ENCODE results near the gene ZNF302. TPM values are rescaled to one million over a fixed set of nuclear protein-coding genes. Genes with fewer than 3 reads are reported as not detected.

Gene ZNF302
- total RNA-seq, 1 experiment from 2014 or later, result 15.9 TPM

DNA sequence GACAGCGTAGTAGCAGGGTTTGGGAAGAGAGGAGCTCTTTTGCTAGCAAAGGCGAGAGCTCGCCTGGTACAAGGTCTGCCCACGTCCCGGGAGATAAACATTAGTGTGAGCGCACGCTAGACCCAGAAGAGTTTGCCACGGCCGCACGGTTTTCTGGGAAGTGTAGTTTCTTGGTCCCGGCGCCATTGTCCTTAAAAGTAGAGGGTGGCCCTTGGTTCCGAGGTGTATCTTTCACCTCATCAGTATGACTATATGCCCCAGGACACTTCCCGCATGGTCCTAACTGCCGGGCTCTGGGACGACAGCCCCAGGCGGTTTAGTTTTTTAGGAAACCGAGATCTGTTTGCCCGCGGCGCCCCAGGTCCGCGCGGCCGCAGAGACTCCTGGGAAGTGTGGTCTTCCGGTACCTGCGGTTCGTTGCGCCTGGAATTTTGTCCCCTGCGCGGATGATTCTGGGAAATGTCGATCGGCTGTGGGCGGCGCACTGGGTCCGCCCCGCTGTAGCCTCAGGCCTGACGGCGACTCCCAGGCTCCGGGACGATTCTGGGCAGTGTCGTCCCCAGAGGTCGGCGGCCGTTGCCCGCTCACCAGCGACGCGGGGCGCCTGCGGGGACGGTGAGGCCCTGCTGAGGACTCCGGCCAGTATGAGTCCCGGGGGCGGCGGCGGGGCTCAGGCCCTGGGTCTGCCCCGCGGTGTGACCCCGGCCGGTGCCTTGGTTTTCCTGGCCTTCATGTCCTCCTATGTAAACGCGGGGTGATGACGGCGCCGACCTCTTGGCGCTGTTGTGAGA, 56.5 kb downstream of the ZNF302 start, which contains the start of gene ZNF181:
Gene ZNF181 (plus strand): TSS at position 498 of the 791 bp plus-strand sequence. CDS start 795 bp downstream, outside the sequence.
- Histone ChIP-seq H4K20me1 (ENCODE audit: low read length) (no peaks in the 10 kb centered on the region), H3K79me2 (ENCODE audit: low read length) (peaks cover 17% of the 10 kb centered on the region), H3F3A (ENCODE audit: low read length, unreplicated experiment) (no peaks in the 10 kb centered on the region), H3K9me3 (ENCODE audit: low read length) (no peaks in the 10 kb centered on the region), H3K4me1 (ENCODE audit: insufficient read depth, low read length) (no peaks in the 10 kb centered on the region), H3K4me3 (ENCODE audit: low read length) (peak within 1 kb of the TSS; percentile 88), H3K27me3 (ENCODE audit: low read length) (no peaks in the 10 kb centered on the region), H3K4me2 (ENCODE audit: low read length) (peak within 1 kb of the TSS; percentile 95), H2AFZ (ENCODE audit: low read length) (peak within 1 kb of the TSS; percentile 90), H3K36me3 (ENCODE audit: low read depth, low read length) (peaks cover 12% of the 10 kb centered on the region; the same call in 1 of the 2 replicates), H3K9me2 (replicated peaks; ENCODE audit: low read length) (no peaks in the 10 kb centered on the region), H3K27ac (ENCODE audit: low read length) (peak within 1 kb of the TSS; percentile 74), H3K9ac (ENCODE audit: low read length) (peak within 1 kb of the TSS; percentile 93)
- DNase-seq (peak; percentile 79), ATAC-seq (peak; percentile 95)
- ChIA-PET CTCF (no interaction called here), POLR2A (ENCODE audit: unreplicated experiment) (interaction anchor here (0.6 kb wide), 1 partner anchor 57 kb away, joined by 3 read pairs; the partner anchor contains the start of genes SCGB2B2 and ZNF302)
- no TSS peak for BruUV-seq (replicated peaks)
- intact Hi-C loops (cut with micrococcal nuclease), result loop anchor here (2.0 kb wide), 1 partner anchor 57 kb away; the partner anchor contains the start of genes SCGB2B2 and ZNF302
- TF ChIP-seq, protein P1, sequence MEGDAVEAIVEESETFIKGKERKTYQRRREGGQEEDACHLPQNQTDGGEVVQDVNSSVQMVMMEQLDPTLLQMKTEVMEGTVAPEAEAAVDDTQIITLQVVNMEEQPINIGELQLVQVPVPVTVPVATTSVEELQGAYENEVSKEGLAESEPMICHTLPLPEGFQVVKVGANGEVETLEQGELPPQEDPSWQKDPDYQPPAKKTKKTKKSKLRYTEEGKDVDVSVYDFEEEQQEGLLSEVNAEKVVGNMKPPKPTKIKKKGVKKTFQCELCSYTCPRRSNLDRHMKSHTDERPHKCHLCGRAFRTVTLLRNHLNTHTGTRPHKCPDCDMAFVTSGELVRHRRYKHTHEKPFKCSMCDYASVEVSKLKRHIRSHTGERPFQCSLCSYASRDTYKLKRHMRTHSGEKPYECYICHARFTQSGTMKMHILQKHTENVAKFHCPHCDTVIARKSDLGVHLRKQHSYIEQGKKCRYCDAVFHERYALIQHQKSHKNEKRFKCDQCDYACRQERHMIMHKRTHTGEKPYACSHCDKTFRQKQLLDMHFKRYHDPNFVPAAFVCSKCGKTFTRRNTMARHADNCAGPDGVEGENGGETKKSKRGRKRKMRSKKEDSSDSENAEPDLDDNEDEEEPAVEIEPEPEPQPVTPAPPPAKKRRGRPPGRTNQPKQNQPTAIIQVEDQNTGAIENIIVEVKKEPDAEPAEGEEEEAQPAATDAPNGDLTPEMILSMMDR (conservative IDR thresholded peaks at IDR 0.05; ENCODE audit: low read depth, low read length), result no peak
- no peak for TF ChIP-seq EZH2phosphoT487 (IDR thresholded peaks at IDR 0.05; ENCODE audit: borderline replicate concordance, low read length)
- TF ChIP-seq EZH2 (IDR thresholded peaks at IDR 0.05; ENCODE audit: low read length, unreplicated experiment), result no peak

DNA sequence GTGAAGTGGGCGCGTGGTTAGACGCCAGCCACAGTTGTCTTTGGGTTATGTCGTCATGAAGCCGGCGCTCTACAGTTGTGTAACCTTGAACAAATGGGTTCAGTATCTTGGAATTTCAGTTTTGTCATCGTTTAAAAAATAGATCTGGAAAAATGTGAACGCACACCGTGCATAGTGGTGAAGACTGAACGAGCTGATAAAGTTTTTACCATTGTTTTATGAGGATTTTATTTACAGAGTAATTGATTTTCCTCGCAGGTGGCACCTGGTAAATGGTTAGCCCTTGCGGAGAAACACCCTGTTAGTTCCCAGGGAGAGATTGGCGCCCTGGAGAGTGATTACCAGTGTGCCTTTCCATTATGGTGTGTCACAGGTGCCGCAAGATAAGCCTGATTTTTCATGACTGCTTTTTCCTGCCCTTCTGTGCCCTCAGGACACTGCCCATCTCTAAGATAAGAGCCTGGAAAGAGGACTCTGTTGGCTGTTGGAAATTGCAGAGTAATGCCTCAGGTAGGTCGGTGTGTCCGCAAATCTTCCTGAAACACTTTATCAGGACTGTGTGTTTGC, 57.1 kb downstream of the ZNF302 start:
- peak overlapping the region; percentile 88 for H3K4me3 ChIP-seq (ENCODE audit: low read length)
- H3K9ac ChIP-seq (ENCODE audit: low read length), result peak overlapping the region; percentile 93
- H2AFZ ChIP-seq (ENCODE audit: low read length), result peak overlapping the region; percentile 90
- H3K27me3 ChIP-seq (ENCODE audit: low read length), result no peaks in the 10 kb centered on the region
- H3K4me1 ChIP-seq (ENCODE audit: insufficient read depth, low read length), result no peaks in the 10 kb centered on the region
- CTCF ChIA-PET, result no interaction called here
- H3K79me2 ChIP-seq (ENCODE audit: low read length), result peaks cover 17% of the 10 kb centered on the region
- H3F3A ChIP-seq (ENCODE audit: low read length, unreplicated experiment), result no peaks in the 10 kb centered on the region
- BruUV-seq (replicated peaks), result TSS peak; percentile 61
- ATAC-seq (no peak), DNase-seq (peak; percentile 66)
- H3K9me3 ChIP-seq (ENCODE audit: low read length), result no peaks in the 10 kb centered on the region; the same call in 1 of the 2 replicates
- TF ChIP-seq, protein P1 (conservative IDR thresholded peaks at IDR 0.05; ENCODE audit: low read depth, low read length), result no peak
- TF ChIP-seq EZH2 (IDR thresholded peaks at IDR 0.05; ENCODE audit: low read length, unreplicated experiment) (no peak), EZH2phosphoT487 (IDR thresholded peaks at IDR 0.05; ENCODE audit: borderline replicate concordance, low read length) (no peak)
- H3K9me2 ChIP-seq (replicated peaks; ENCODE audit: low read length), result no peaks in the 10 kb centered on the region
- intact Hi-C loops (cut with micrococcal nuclease), result no loop called here
- POLR2A ChIA-PET (ENCODE audit: unreplicated experiment), result no interaction called here
- peaks cover 19% of the 10 kb centered on the region for H3K36me3 ChIP-seq (ENCODE audit: low read depth, low read length)
- peak overlapping the region; percentile 95 for H3K4me2 ChIP-seq (ENCODE audit: low read length)
- H3K27ac ChIP-seq (ENCODE audit: low read length), result peak overlapping the region; percentile 74
- no peaks in the 10 kb centered on the region for H4K20me1 ChIP-seq (ENCODE audit: low read length)

Other genes with a start within 250 kb of the ZNF302 start
- 88.3 and 103 TPM in 2 replicates for gene UBA2, start 249.3 kb upstream of the ZNF302 start, total RNA-seq (2014; rRNA removed)
- 5.2 and 7.5 TPM in 2 replicates for gene WTIP, start 195.9 kb upstream of the ZNF302 start, total RNA-seq (2014; rRNA removed)
- not detected in 2 replicates for gene SCGB2B2, start 519 bp upstream of the ZNF302 start, total RNA-seq (2014; rRNA removed)
- 2.8 and 17.2 TPM in 2 replicates for gene ZNF181, start 56.6 kb downstream of the ZNF302 start, total RNA-seq (2014; rRNA removed)
- gene ZNF599, start 95.5 kb downstream of the ZNF302 start, total RNA-seq (2014; rRNA removed), result not detected in 2 replicates
- gene ZNF30, start 249.2 kb downstream of the ZNF302 start, total RNA-seq (2014; rRNA removed), result 2.3 and 3.5 TPM in 2 replicates

Measured in PC-3 (cell line).